HG03060 (cell line): ENCODE results near the gene EIF5A.

Source experiments
- ATAC-seq: cut with Tn5 transposase; IDR thresholded peaks from one replicate; pipeline ENCODE4 v1.9.1; 2021; ENCODE audit warnings: low read depth, moderate number of reproducible peaks; ENCODE audit not compliant: unreplicated experiment

The EIF5A gene

DNA sequence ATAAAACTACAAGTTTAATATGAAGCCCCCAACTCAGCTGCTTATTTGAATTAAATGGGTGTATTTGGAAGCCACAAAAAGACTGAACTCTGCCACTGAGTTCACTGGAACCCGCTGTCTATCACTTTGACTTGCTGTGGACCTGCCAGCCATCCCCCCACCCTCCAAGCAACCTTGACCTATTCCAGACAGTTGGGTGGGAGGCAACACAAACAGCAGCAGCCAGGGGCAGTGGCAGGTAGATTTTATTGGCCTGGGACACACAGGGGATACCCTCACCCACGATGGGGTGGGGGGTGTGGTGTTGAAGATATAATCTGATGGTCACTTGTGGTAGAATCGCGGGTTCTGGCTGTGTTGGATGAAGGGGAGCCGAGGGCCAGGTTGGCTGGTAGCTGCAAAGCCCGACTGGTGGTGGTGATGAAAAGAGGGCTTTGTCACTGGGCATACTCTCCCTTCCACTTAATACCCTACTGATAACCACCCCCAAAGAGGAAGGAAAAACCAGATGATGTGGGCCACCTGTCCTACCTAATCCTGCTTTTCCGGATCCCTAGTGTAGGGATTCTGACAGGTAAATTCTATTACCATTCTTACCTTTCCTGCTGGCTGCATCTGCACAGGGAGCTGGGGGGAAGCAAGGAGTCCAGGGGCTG is 5.1 kb downstream of the EIF5A start:
- no peak for ATAC-seq

DNA sequence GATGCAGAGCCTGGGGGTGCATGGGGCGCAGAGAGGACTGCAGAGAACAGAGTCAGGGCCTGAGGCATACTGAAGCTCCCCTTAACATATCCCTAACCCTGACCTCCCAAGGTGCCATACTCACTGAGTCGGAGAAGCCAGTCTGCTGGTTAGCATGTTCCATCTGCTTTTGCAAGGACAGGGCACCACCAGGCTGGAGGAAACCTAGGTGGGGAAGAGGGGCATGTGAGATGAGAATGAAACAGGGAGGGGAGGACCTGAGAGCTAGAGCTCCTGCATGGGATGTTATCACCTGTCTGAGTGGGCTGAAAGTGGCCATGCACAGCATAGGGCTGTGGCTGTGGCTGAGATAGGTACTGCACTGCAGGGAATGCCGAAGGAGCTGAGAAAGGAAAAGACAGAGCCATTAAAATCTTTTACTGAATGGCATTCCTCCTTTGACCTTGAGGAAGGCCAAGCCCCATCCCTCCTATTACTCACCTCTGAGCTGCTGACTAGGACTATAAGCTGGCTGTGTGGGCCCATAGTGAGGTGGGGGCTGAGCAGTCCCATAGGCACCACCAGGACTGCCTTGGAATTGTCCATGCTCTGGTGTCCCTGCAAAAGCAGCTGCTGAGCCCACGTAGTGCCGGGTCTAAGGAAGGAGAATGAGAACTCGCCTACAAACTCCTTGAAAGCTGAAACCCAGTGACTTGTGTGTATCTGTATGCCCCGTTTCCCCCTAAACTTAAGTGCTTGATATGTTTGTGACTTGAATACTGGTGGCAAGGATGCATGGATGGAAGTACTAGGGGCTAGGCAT is 5.9 kb downstream of the EIF5A start:
- ATAC-seq = no peak

DNA sequence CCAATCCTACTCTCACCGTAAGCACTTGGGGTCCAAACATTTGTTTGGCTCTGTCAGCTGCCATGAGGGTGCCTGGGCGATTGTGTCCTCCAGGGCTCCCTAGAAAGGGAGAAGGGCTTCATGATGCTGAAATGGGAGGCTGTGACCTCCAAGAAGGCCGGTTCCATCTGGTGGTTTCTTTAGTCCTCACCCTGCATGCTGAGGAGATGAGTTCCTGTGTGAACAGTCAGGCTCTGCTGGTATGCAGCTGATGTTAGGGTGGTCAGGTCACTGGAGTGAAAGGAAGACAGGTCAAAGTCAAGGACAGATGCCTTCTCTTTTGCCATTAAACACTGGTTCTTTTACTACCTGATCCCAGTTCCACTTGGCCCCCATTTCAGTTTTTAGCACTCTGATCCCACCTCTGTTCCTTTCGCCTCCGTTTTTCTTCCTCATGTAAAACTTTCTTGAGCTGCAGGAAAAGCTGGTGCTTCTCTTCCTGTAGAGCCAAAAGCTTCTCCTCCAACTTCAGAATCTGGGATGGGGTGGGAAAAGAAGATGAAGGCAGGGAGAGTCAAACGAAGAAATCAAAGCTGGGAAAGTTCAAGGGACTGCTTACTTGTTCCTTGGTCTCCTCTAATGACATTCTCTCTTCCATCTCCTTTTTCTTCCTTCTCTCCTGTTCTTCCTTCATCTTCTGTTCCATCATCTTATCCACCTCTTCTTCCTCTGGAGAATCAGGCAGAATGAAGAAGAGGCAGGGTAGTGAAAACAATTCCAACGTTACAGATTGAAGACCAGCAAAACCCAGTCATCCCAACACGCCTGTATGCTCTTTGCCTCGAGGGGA is 6.7 kb downstream of the EIF5A start:
- no peak for ATAC-seq

DNA sequence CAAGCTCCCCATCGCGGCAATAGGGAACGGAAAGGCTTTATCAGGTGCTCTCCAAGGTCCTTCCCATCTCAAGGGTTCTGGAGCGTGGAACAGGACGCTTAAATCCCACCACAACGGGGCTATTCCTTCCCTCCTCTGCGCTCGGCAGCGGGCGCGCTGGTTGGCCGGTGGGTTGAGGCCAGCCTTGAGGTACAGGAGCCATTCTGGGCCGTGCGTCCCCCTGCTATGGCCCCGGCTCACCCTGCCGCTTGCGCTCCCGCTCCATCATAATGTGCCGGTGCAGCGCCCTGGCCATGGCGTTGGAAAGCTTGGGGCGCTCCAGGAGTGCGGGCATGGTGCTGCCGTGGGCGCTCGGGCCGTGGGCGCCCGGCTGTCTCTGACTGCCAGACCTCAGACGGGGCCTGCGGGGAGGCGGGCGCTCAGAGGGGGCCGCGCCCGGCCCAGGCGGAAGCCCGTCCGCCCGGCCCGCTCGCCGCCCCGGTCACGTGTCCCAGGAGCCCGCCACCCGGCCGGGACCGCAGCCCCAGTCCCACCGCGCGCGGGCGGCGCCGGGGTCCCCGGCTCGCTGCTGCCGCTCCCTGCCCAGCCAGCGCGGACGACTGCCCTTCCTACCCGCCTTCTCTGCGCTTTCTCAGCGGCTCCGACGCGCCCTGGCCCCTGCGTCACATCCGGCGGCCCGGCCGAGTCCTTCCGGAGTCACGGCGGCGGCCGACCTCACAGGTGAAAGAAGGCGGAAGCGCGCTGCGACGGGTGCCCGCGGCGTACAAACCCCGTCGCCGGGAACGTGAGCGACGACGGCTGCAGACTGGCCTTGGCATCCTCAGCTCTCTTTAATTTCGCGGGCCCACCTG is 7.5 kb downstream of the EIF5A start, which contains the start of gene GPS2:
Gene GPS2 (minus strand): TSS at position 642 of the 851 bp plus-strand sequence. CDS start 308 bp downstream, at position 334.
- no peak for ATAC-seq

DNA sequence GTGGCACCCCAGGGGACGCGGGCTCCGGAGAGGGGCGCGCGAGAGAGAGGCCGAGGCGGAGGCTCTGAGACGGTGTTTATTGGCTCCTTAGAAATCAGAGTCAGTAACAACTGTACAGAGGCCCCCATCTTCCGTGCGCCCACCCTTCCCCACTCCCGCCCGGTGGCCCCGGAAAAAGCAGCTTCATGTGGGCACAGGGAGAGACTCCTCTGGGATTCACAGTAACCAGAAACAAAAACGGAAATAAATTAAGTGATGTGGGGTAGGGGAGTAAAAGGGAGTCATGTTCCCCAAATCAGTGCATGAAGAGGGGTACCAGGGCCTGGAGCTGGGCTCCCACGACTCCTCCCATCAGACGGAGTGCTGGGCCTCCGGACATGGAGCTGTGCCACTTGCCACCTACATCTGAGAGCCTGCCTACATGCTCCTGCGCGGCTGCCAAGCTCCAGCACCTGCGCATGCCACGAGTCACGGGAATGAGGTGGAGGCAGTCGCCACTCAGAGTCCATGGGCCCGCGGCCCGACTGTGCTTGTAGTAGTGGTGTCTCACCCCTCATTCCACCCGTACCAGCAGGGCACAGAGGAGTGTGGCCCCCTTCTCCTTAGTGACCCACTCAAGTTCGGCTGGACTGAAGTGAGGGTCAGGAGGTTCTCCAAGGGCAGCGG is 8.3 kb downstream of the EIF5A start:
- ATAC-seq = no peak

DNA sequence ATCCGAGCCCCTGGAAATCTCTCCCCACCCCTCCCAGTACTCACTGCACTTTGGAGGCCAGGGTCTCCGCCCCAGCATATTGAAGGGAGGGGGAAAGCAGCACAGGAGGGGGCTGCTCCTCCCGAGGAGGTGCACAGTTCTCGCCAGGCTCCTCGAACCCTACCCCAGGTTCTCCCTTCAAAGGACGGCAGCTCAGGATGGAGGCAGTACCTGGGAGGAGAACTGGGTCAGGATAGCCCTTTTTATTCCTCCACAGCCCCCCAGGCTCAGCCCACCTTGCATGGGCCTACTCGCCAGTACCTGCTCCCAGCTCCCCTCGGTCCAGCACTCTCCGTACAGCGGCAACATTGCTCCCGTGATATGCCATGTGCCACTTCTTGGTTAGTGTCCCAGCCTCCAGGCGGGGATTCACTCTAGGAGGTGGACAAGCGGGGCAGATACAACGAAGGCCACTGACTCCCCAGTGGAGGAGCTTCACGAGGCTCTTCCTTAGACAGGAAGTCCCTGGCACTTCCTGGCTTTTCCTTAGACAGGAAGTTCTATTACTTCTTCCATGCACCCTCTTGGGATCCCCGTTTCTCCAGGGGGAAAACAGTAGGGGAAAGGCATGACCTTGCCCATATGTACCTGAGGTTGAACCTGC is 9.9 kb downstream of the EIF5A start:
- ATAC-seq = no peak

DNA sequence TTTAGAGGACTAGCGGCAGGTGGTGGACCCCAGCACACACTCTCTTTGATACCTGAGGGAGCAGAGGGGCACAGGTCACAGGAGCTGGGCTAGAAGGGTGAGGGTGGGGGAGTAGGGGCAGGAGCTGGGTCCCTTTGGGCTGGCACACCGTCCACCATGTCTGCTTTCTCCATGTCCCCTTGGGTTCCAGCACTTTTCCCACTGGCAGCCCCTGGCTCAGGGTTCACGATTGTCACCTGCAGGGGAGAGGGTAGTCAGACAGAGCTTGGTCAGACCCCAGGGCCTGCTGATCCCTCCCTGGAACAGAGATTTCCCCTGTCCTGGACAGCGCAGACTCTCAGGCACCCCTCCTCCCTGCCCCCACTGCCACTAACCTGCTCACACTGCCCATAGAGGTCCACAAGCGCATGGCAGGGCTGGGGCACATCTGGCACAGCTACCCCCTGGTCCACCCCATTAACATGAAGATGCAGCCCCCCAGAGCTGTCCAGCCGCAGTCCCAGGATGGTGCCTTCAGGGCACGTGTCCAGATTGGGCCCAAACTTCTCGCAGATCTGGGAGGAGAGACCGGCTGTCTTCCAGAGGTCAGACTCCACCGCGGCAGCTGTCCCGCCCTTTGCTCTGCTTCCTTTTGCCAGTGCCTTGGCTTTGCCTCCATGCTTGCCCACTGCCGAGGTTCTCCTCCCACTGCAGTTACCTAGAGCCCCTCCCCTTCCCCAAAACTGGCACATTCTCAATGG is 10.9 kb downstream of the EIF5A start:
- no peak for ATAC-seq

DNA sequence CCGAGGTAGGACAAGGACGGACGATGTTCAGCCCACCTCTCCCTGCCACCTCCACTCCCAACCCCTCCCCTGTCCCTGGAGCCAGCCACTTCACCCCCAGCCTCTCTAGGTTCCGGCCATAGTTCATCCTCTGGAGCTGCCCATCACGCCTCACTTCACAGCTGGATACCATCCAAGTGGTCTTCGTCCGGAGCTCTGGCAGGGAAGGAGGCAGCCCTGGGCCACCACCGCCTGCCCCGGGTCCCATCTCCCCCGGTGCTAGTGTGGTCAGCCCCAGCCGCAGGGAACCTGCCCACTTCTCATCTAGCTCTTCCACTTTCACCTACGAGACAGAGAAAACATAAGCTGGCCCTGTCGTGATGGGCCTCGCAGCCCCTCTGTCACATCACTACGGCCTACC is 14.0 kb downstream of the EIF5A start:
- no peak for ATAC-seq

DNA sequence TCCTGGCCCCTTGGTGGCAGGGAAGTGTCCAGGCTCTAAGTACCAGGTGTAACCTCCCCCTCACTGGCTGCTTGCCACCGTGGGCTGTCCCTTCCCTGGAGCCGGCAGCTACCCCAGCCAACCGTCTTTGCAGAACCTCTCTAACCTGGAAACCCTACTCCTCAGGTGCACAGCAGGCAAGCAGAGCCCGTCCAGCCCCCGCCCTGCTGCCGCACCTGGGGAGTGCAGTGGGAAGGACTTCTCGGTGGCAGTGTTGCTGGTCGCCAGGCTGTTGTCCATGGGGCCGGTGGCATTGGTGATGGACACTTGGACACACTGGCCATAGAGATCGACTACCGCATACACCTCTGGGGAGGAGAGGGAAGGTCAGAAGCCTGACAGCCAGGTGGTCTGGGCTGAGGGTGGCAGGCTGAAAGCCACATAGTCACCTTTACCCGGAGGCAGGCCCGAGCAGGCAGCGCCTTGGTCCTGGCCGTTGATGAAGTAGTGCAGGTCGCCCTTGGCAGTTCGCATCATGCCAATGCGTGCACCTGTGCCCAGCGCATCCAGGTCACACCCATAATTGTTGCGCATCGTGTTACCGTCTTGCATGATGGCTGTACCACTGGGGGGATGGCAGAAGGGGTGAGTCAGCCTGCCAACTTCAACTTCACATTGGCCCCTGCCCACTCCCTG is 15.2 kb downstream of the EIF5A start:
- ATAC-seq = no peak

DNA sequence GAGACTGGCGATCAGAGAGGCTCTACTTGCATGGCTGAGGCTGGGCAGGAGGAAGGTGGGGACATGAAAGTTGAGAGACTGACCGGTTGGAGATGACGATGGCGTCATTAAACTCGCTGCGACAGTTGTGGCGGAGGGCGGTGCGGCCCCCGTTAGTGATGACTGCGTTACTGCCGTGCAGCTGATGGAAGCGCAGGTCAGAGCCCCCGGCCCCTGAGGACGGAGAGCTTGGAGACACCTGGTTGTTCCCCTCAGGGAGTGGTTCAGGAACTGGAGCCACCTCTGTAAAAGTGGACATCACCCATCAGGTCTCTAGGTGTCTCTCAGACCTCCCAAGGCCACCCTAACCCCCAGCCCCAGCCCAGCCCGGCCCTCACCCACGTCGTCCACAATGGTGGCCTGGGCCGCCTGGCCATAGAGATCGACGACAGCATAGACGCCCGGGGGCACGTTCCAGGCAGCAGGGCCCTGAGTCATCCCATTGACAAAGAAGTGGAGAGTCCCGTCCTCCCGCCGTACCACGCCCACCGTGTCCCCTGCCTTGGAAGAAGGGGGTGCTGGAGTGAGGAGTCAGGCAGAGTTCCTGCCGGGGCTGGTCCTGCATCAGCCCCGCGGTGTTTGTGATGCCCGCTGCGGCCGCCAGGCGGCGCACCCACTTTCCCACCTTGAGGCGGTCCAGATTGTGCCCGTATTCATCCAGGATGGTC is 16.5 kb downstream of the EIF5A start:
- no peak for ATAC-seq

DNA sequence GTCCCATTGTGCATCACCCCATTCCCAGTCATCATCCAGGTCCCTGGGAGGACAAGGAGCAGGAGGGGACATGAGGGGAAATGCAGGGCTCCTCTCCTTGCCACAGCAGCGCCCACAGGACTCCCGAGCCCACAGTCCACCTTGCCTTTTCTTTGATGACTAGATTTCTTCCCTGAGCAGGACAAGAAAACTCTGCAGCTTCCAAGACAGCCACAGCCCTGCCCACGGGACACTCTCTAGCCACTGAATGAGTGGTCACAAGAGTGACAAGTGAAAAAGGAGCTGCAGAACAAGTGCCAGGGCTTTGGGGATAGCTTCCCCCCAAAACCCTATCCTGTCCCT is 17.0 kb downstream of the EIF5A start:
- no peak for ATAC-seq

DNA sequence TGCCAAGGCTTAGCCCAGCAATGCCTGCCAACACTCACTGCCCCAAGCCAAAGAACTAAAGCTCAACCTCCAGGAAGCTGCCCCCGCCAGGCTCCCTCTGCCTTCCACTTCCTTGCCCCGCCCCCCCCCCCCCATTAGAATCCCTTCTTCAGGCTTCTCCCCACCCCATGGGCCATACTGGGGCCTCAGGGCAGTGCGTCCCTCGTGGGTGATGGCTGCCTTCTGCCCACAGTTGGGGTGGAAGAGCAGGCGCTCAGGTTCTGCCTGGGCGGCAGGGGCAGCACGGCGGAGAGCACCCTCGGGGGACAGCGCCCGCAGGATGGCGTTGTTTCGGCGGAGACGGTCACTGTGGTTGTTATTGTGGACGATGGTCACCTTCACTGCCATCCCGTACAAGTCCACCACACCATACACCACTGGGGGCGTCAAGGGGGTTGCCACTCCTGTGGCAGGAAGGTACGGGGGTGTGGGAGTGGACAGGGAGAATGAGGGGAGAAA is 17.7 kb downstream of the EIF5A start:
- no peak for ATAC-seq

DNA sequence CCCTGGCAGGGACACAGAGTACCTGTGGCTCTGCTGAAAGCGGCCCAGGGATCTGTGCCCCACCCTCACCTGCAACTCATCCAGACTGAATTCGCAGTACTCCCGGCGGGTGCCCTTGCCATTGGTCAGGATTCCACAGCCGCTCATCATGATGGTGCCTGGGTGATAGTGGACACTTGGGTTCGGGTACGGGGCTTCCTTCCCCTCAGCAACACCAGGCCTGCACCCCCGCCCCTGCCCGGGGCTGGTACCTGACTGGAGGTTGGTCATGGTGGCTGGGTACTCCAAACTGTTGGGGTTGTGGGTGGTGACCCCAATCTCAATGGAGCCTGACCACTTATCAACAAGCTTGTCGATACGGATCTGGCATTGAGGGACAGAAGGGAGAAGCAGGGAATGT is 18.8 kb downstream of the EIF5A start:
- ATAC-seq = no peak

DNA sequence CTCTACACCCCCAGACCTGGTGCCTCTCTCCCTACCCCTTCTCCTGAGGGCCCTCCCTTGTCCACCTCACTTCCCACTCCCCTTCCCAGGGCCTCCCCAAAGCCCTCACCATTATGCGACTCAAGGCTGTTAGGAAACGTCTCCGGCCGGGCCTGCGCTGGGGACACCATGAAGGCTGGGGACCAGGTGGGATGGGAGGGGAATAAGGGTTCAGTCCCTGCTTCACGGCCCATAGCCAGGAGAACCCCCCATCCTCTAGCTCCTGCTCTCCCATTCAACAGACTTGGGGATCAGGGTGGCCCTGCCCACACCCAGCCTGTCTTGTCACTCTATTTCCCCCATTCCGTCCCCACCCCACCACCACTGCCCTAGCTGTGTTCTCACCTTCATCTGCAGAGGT is 19.6 kb downstream of the EIF5A start:
- no peak for ATAC-seq

DNA sequence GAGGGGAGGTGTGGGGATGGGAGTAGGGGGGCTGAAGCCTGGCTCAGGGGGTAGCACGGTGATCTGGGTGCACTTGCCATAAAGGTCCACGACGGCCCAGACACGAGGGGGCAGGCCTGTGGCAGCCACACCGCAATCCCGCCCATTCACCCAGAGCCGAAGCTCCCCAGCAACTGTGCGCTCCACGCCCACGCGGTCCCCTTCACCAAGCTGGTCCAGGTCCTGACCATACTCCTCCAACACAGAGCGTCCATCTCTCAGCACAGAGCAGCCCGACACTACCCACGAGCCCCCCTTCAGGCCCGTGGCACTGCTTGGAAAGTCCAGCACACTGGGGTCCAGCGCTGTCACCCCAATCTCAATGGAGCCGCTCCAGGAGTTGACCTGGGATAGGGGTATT is 20.1 kb downstream of the EIF5A start:
- no peak for ATAC-seq

DNA sequence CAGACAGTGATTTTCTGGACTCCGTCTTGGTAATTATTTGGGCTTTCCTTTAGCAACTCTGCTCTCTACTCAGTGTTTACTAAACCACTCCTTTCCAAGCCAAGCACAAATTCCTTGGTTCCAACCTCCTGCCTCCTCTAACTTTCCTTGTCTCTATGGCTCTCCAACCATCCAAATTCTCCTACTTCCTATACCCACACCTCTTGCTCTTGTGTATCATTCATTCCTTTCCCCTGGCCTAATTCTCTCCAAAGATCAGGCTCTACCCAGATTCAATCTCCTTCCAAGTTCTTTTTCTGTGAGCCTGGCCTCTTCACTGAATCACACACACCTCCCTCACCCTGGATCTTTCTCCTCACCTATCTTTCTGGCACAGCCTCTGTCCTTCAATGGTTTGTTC is 20.6 kb downstream of the EIF5A start:
- ATAC-seq = no peak

DNA sequence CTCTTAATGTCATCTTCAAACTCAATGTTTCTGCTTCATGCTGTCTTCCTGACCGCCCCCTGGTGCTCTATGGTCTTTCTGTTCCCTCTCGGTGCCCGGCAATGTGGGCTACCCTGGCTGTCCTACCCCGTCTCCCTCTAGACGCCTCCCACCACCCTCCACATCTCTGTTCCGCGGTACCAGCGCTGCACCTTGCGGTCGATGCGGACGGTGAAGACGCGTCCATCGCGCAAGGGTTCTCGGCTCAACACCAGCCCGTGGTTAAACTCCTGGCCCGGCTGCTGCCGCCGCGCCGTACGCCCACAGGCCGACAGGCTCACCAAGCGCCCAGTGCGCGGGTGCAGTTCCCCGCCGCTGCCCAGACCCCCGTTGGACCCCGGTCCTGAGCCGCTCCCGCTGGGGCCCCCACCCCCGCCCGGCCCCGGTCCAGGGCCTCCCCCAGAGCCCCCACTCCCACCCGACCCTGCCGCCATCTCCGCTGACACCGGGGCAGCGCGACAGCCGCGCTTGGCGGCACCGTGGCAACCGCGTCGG is 21.5 kb downstream of the EIF5A start, which contains the start of gene NEURL4:
Gene NEURL4 (minus strand): TSS at position 496 of the 534 bp plus-strand sequence. CDS start 23 bp downstream, at position 473.
- peak; percentile 11 for ATAC-seq
